Keratinocyte (primary cell): ENCODE measurements around the gene SEPHS2. TPM values are rescaled to one million over a fixed set of nuclear protein-coding genes. Genes with fewer than 3 reads are reported as not detected.

Source experiments
- DNase-seq: peaks from one replicate; pipeline ENCODE4 v3.0.0-alpha.2; 2011; ENCODE audit warnings: low read depth, missing footprints, low spot score
- FAIRE-seq: peaks from 2 replicates; lab custom pipeline; 2011; peaks lifted over from hg19 to GRCh38; lab: Jason Lieb, UNC
- H2AFZ ChIP-seq: 2 replicates; pipeline ENCODE4 v1.6.0; 2012; ENCODE audit warnings: low read length, control low read depth, inconsistent platforms; ENCODE audit not compliant: control insufficient read depth
- H3K27ac ChIP-seq: 2 replicates; pipeline ENCODE4 v1.5.1; 2011; ENCODE audit warnings: low read length; ENCODE audit not compliant: control insufficient read depth, insufficient read depth
- H3K27me3 ChIP-seq: 3 replicates; pipeline ENCODE4 v1.6.0; 2011; ENCODE audit warnings: low read length; ENCODE audit not compliant: control insufficient read depth, insufficient read depth; ENCODE audit errors: extremely low read depth
- H3K36me3 ChIP-seq, 2 experiments: 2 replicates in 1 of 2; 3 replicates in 1 of 2; pipeline ENCODE4 v1.5.1; 2011; ENCODE audit warnings: low read length in 2 of 2, mild to moderate bottlenecking in 1 of 2; ENCODE audit not compliant: control insufficient read depth in 2 of 2, insufficient read depth in 2 of 2; ENCODE audit errors: extremely low read depth in 1 of 2
- H3K4me1 ChIP-seq: 3 replicates; pipeline ENCODE4 v1.5.1; 2011; ENCODE audit warnings: low read length; ENCODE audit not compliant: control insufficient read depth, insufficient read depth; ENCODE audit errors: extremely low read depth
- H3K4me2 ChIP-seq: 3 replicates; pipeline ENCODE4 v1.6.0; 2011; ENCODE audit warnings: low read depth, low read length; ENCODE audit not compliant: control insufficient read depth, insufficient read depth; ENCODE audit errors: extremely low read depth
- H3K4me3 ChIP-seq, 3 experiments: fragments of 200-600 bp in 1 of 3; sonication (generic) in 1 of 3; 2 replicates in 2 of 3; 3 replicates in 1 of 3; pipeline ENCODE4 v1.5.1; 2011 to 2016; ENCODE audit warnings: low read length in 3 of 3, mild to moderate bottlenecking in 3 of 3, control low read depth in 2 of 3, inconsistent platforms in 1 of 3, low read depth in 1 of 3, mixed read lengths in 1 of 3, mixed run types in 1 of 3, moderate library complexity in 1 of 3; ENCODE audit not compliant: control insufficient read depth in 2 of 3, insufficient read depth in 2 of 3; ENCODE audit errors: extremely low read depth in 1 of 3
- H3K79me2 ChIP-seq: 2 replicates; pipeline ENCODE4 v1.6.0; 2012; ENCODE audit warnings: low read length; ENCODE audit not compliant: control insufficient read depth, insufficient read depth
- H3K9ac ChIP-seq: 3 replicates; pipeline ENCODE4 v1.6.0; 2011; ENCODE audit warnings: low read length; ENCODE audit not compliant: control insufficient read depth, insufficient read depth; ENCODE audit errors: extremely low read depth
- H3K9me1 ChIP-seq: 3 replicates; pipeline ENCODE4 v1.6.0; 2011; ENCODE audit warnings: low read length; ENCODE audit not compliant: control insufficient read depth, insufficient read depth; ENCODE audit errors: extremely low read depth
- H3K9me3 ChIP-seq: 2 replicates; pipeline ENCODE4 v1.5.1; 2012; ENCODE audit warnings: low read depth, low read length; ENCODE audit not compliant: control insufficient read depth
- H4K20me1 ChIP-seq: 3 replicates; pipeline ENCODE4 v1.6.0; 2011; ENCODE audit warnings: low read length; ENCODE audit not compliant: control insufficient read depth, insufficient read depth; ENCODE audit errors: extremely low read depth
- CTCF ChIP-seq, 3 experiments: IDR thresholded peaks in 1 of 3; conservative IDR thresholded peaks in 1 of 3; optimal IDR thresholded peaks in 1 of 3; 2 replicates in 2 of 3; 3 replicates in 1 of 3; pipeline versions ENCODE3 to v1.5.1; 2011; ENCODE audit warnings: low read length in 3 of 3, mild to moderate bottlenecking in 3 of 3, moderate library complexity in 2 of 3, control low read depth in 1 of 3, inconsistent platforms in 1 of 3; ENCODE audit not compliant: insufficient read depth in 2 of 3; ENCODE audit errors: extremely low read depth in 1 of 3
- EZH2 ChIP-seq: IDR thresholded peaks from one replicate; pipeline ENCODE4 v1.6.1; 2012; ENCODE audit warnings: inconsistent platforms, mild to moderate bottlenecking, low read length, moderate library complexity
- dilution Hi-C: fragments of 300-500 bp; cut with MboI; formaldehyde crosslinking; loops from one replicate; pipeline ENCODE4 v1.7.0; 2020; ENCODE audit warnings: low sequenced_read_pairs; ENCODE audit not compliant: extremely low pct_ligation_motif_present
- polyA plus RNA-seq, 5 experiments: library from polyadenylated mRNA; depleted of rRNA in 3 of 5; stranded (reverse) in 3 of 5; stranded (forward) in 1 of 5; unstranded in 1 of 5; fragments of >200 nt; gene quantifications; 1 replicate in 1 of 5; 2 replicates in 3 of 5; 3 replicates in 1 of 5; pipeline versions ENCODE4 v1.2.1 to v1.2.3, GENCODE V29; 2011 to 2012; ENCODE audit warnings: missing spikeins in 2 of 5, low read depth in 1 of 5, low replicate concordance in 1 of 5
- small RNA-seq, 3 experiments: library from RNA; depleted of rRNA; stranded (forward); fragments of <200 nt; gene quantifications; one replicate each; pipeline ENCODE3, GENCODE V24; 2012; ENCODE audit warnings: low read depth in 3 of 3, low replicate concordance in 1 of 3; ENCODE audit not compliant: insufficient read length in 3 of 3

The SEPHS2 gene
- polyA plus RNA-seq, 1 donor (not counting 4 experiments of a cell fraction or from before 2014, with no cell fraction given) = 36.5 TPM

- TF ChIP-seq EZH2 (no peak), CTCF (optimal IDR thresholded peaks at IDR 0.05 in 1 of 3, IDR thresholded peaks at IDR 0.05 in 1 of 3, conservative IDR thresholded peaks at IDR 0.05 in 1 of 3; ENCODE audit: extremely low read depth in 1 of 3, insufficient read depth in 2 of 3, low read length in 3 of 3) (peak in 2 of 3 experiments; percentile 19 to 62)
- peaks cover 0 to 3% of the 10 kb centered on the region in 2 experiments for H3K36me3 ChIP-seq
- no peaks in the 10 kb centered on the region for H3K9me1 ChIP-seq
- DNase-seq = no peak
- H4K20me1 ChIP-seq = no peaks in the 10 kb centered on the region
- peak within 1 kb of the TSS; percentile 17 for H3K27ac ChIP-seq
- peak within 1 kb of the TSS; percentile 84 for H3K4me2 ChIP-seq
- peak within 1 kb of the TSS; percentile 74 to 84 (median 78) for H3K4me3 ChIP-seq
- dilution Hi-C loops = no loop called here
- peaks cover 12% of the 10 kb centered on the region for H3K4me1 ChIP-seq
- peak within 1 kb of the TSS; percentile 67 for H3K9ac ChIP-seq
- peak within 1 kb of the TSS; percentile 71 for H2AFZ ChIP-seq
- no peaks in the 10 kb centered on the region for H3K27me3 ChIP-seq
- FAIRE-seq = no peak
- H3K79me2 ChIP-seq = peaks cover 4% of the 10 kb centered on the region
- H3K9me3 ChIP-seq = no peaks in the 10 kb centered on the region
These were observed 50.3 kb downstream of the SEPHS2 start, which contains the start of gene ZNF48 for GRCh38 chr16:30395155-30395991. ZNF48 (plus strand) TSS chr16:30395420; CDS start chr16:30395795, 375 bp downstream.

- DNase-seq = no peak
- Histone ChIP-seq H3K36me3 (peaks cover 0 to 3% of the 10 kb centered on the region in 2 experiments), H3K79me2 (peaks cover 4% of the 10 kb centered on the region), H2AFZ (peak overlapping the region; percentile 71), H3K4me3 (peak overlapping the region; percentile 74 to 84 (median 78)), H3K9me3 (no peaks in the 10 kb centered on the region), H4K20me1 (no peaks in the 10 kb centered on the region), H3K9ac (peak overlapping the region; percentile 67), H3K9me1 (no peaks in the 10 kb centered on the region), H3K27me3 (no peaks in the 10 kb centered on the region), H3K27ac (no peak overlapping the region), H3K4me1 (peaks cover 5% of the 10 kb centered on the region), H3K4me2 (peak overlapping the region; percentile 84)
- dilution Hi-C loops = no loop called here
- TF ChIP-seq CTCF (optimal IDR thresholded peaks at IDR 0.05 in 1 of 3, IDR thresholded peaks at IDR 0.05 in 1 of 3, conservative IDR thresholded peaks at IDR 0.05 in 1 of 3; ENCODE audit: extremely low read depth in 1 of 3, insufficient read depth in 2 of 3, low read length in 3 of 3) = no peak
- TF ChIP-seq EZH2 = no peak
- FAIRE-seq = no peak
These were observed 51.0 kb downstream of the SEPHS2 start for GRCh38 chr16:30394592-30395154.

Small RNAs within 50 kb of the gene (small RNA-seq; reads per million reads assigned to genes)
- 0 reads per million in 3 experiments for gene RF00019
- 0.07 to 1.3 (median 0.33) reads per million in 3 experiments for gene RF00406
- gene RNU7-61P = 0 reads per million in 3 experiments

Other genes starting within 250 kb of the SEPHS2 start
- gene SULT1A3, start 246.6 kb downstream of the SEPHS2 start, polyA plus RNA-seq = 4.7 to 10.1 TPM (median 8.0 TPM) in 3 replicates
- gene NPIPB13, start 197.4 kb downstream of the SEPHS2 start, polyA plus RNA-seq = 1.0 to 2.0 TPM (median 1.6 TPM) in 3 replicates
- gene CD2BP2, start 90.6 kb downstream of the SEPHS2 start, polyA plus RNA-seq = 41.2 to 49.5 TPM (median 44.4 TPM) in 3 replicates
- gene TBC1D10B, start 75.4 kb downstream of the SEPHS2 start, polyA plus RNA-seq = 8.6 to 20.0 TPM (median 8.9 TPM) in 3 replicates
- gene MYL11, start 71.1 kb downstream of the SEPHS2 start, polyA plus RNA-seq = 0.82 TPM in 1 of 3 replicates, not detected in the others
- 0.04 TPM in 1 of 3 replicates, not detected in the others for gene SEPTIN1, start 63.3 kb downstream of the SEPHS2 start, polyA plus RNA-seq
- gene ZNF48, start 50.5 kb downstream of the SEPHS2 start, polyA plus RNA-seq = 3.7 to 4.3 TPM (median 3.7 TPM) in 3 replicates
- gene ZNF771, start 38.3 kb downstream of the SEPHS2 start, polyA plus RNA-seq = 2.8 to 4.1 TPM (median 4.0 TPM) in 3 replicates
- 68.5 to 95.8 TPM (median 88.5 TPM) in 3 replicates for gene DCTPP1, start 15.8 kb downstream of the SEPHS2 start, polyA plus RNA-seq
- not detected in 3 replicates for gene ITGAL, start 26.9 kb upstream of the SEPHS2 start, polyA plus RNA-seq
- 10.9 to 16.6 TPM (median 13.7 TPM) in 3 replicates for gene ZNF768, start 80.7 kb upstream of the SEPHS2 start, polyA plus RNA-seq
- 2.2 to 4.3 TPM (median 2.7 TPM) in 3 replicates for gene ZNF747, start 89.0 kb upstream of the SEPHS2 start, polyA plus RNA-seq
- 1.6 to 2.3 TPM (median 1.6 TPM) in 3 replicates for gene ZNF764, start 112.5 kb upstream of the SEPHS2 start, polyA plus RNA-seq
- gene ZNF688, start 125.8 kb upstream of the SEPHS2 start, polyA plus RNA-seq = 3.8 to 4.9 TPM (median 4.3 TPM) in 3 replicates
- 3.4 to 4.6 TPM (median 4.1 TPM) in 3 replicates for gene ZNF785, start 139.8 kb upstream of the SEPHS2 start, polyA plus RNA-seq
- gene ZNF689, start 164.5 kb upstream of the SEPHS2 start, polyA plus RNA-seq = 2.1 to 5.7 TPM (median 3.3 TPM) in 3 replicates
- gene PRR14, start 205.1 kb upstream of the SEPHS2 start, polyA plus RNA-seq = 4.3 to 7.4 TPM (median 4.8 TPM) in 3 replicates
- gene FBRS, start 212.6 kb upstream of the SEPHS2 start, polyA plus RNA-seq = 5.1 to 7.7 TPM (median 7.3 TPM) in 3 replicates